ENCODE measurements around the gene MACROD2. TPM values are rescaled to one million over a fixed set of nuclear protein-coding genes. Genes with fewer than 3 reads are reported as not detected.

Gene MACROD2
- total RNA-seq, 1 donor from 2014 or later = 3.1 TPM

DNA sequence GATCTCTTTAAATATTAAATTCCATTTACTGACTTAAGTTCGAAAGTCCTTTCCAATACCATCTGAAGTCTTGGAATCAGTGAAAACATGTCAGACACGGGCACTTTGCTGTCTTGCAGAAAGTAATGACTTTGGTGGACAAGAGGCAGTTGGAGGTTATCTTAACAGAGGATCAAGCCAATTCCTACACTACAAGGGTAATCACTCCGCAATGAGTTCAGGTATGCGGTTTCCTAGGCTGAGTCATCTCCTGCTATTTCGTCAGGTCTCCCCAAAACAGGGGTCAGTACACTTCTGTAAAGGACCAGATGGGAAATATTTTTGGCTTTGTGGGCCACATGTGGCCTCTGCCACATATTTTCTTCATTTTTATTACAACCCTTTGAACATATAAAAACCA is 1921.3 kb downstream of the MACROD2 start:
- no peak overlapping the region for H3K4me3 ChIP-seq (ENCODE audit: low read length in 3 of 3)
- H3K9me3 ChIP-seq (ENCODE audit: control insufficient read depth in 3 of 3, low read length in 3 of 3) = no peaks in the 10 kb centered on the region
- H3K36me3 ChIP-seq (ENCODE audit: control insufficient read depth in 3 of 3, insufficient read depth in 3 of 3, low read length in 3 of 3) = no peaks in the 10 kb centered on the region
- H3K9ac ChIP-seq (ENCODE audit: low read depth in 1 of 3, low read length in 3 of 3) = no peak overlapping the region
- no peaks in the 10 kb centered on the region for H3K4me1 ChIP-seq (ENCODE audit: control insufficient read depth in 3 of 3, insufficient read depth in 3 of 3, low read length in 3 of 3)
- H3K27me3 ChIP-seq (ENCODE audit: control insufficient read depth in 3 of 3, insufficient read depth in 3 of 3, low read length in 3 of 3) = no peaks in the 10 kb centered on the region
- no peak overlapping the region for H3K27ac ChIP-seq (ENCODE audit: low read depth, low read length)

DNA sequence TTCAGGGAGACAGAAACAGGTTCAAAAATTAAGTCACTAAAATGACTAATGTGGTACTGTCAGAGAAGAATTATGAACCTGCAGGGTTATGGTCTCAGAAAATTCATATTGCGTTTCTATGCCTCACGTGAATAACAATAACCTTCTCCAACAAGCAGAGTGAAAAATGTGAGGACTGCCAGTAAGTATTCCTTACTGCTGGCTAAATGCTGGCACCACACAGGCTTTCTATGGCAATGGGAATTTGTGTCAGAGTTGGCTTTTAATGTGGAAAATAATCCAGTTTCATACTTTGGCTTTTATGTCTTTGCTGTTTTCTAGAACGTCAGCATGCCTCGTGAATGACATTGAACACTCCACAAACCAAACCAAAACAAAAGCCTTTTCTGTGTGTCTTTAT is 1922.0 kb downstream of the MACROD2 start:
- Histone ChIP-seq H3K9ac (ENCODE audit: low read depth in 1 of 3, low read length in 3 of 3) (no peak overlapping the region), H3K4me1 (ENCODE audit: control insufficient read depth in 3 of 3, insufficient read depth in 3 of 3, low read length in 3 of 3) (no peaks in the 10 kb centered on the region), H3K27ac (ENCODE audit: low read depth, low read length) (no peak overlapping the region), H3K27me3 (ENCODE audit: control insufficient read depth in 3 of 3, insufficient read depth in 3 of 3, low read length in 3 of 3) (no peaks in the 10 kb centered on the region), H3K4me3 (ENCODE audit: low read length in 3 of 3) (no peak overlapping the region), H3K9me3 (ENCODE audit: control insufficient read depth in 3 of 3, low read length in 3 of 3) (no peaks in the 10 kb centered on the region), H3K36me3 (ENCODE audit: control insufficient read depth in 3 of 3, insufficient read depth in 3 of 3, low read length in 3 of 3) (no peaks in the 10 kb centered on the region)

DNA sequence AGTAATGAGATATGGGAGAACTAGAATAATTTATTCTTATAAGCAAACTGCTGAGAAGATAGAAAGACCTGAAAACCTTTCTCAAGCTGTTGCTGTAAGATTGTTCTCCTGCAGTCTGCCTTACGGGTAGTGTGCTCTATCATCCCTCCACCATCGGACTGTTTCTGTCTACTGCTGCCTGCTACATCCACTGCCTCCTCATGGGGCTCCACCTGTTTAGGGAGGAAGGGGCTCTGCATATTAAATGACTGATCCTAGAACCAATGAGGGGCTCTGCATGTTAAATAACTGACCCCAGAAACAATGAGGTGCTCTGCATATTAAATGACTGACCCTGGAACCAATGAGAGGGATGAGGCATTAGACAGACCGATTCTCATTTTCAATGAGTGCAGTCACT is 1923.3 kb downstream of the MACROD2 start:
- H3K4me1 ChIP-seq (ENCODE audit: control insufficient read depth in 3 of 3, insufficient read depth in 3 of 3, low read length in 3 of 3) = no peaks in the 10 kb centered on the region
- H3K9ac ChIP-seq (ENCODE audit: low read depth in 1 of 3, low read length in 3 of 3) = no peak overlapping the region
- no peaks in the 10 kb centered on the region for H3K9me3 ChIP-seq (ENCODE audit: control insufficient read depth in 3 of 3, low read length in 3 of 3)
- no peaks in the 10 kb centered on the region for H3K27me3 ChIP-seq (ENCODE audit: control insufficient read depth in 3 of 3, insufficient read depth in 3 of 3, low read length in 3 of 3)
- no peaks in the 10 kb centered on the region for H3K36me3 ChIP-seq (ENCODE audit: control insufficient read depth in 3 of 3, insufficient read depth in 3 of 3, low read length in 3 of 3)
- no peak overlapping the region for H3K4me3 ChIP-seq (ENCODE audit: low read length in 3 of 3)
- no peak overlapping the region for H3K27ac ChIP-seq (ENCODE audit: low read depth, low read length)

DNA sequence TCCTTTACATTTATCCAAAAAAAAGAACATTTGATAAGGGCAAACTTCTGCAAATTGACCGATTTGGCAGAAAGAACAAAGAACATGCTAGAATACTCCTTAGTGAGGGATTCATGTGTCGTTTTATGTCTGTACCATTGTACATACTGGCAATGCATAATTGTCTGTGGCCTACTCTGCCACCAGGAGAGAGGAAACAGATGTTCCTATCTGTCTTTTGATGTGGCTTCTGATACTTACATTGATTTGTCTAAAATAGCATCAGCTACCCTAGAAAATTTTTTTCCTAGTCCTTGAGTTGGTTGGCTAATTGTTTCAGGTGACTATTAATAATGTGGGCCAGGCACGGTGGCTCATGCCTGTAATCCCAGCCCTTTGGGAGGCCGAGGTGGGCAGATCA is 1923.8 kb downstream of the MACROD2 start:
- no peaks in the 10 kb centered on the region for H3K36me3 ChIP-seq (ENCODE audit: control insufficient read depth in 3 of 3, insufficient read depth in 3 of 3, low read length in 3 of 3)
- H3K27me3 ChIP-seq (ENCODE audit: control insufficient read depth in 3 of 3, insufficient read depth in 3 of 3, low read length in 3 of 3) = no peaks in the 10 kb centered on the region
- H3K4me1 ChIP-seq (ENCODE audit: control insufficient read depth in 3 of 3, insufficient read depth in 3 of 3, low read length in 3 of 3) = no peaks in the 10 kb centered on the region
- no peak overlapping the region for H3K27ac ChIP-seq (ENCODE audit: low read depth, low read length)
- H3K9me3 ChIP-seq (ENCODE audit: control insufficient read depth in 3 of 3, low read length in 3 of 3) = no peaks in the 10 kb centered on the region
- H3K9ac ChIP-seq (ENCODE audit: low read depth in 1 of 3, low read length in 3 of 3) = no peak overlapping the region
- H3K4me3 ChIP-seq (ENCODE audit: low read length in 3 of 3) = no peak overlapping the region

DNA sequence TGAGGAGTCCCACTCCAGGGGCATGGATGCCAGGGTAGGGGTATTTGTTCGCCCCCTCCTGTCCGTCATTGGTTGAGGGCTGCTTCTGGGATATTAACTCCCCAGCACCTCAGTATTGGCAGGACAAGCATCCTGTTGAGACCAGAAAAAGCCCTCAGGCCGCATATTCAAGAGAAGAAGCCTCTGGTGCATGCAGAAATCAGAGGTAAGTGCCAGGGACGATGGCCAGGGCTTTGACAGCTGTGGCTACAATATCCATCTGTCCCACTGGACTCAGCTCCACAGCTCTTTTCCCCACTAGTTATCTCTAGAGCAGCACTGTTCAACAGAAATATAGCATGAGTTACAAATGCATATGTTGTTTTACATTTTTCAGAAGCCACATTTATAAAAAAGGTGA is 1926.6 kb downstream of the MACROD2 start:
- Histone ChIP-seq H3K27me3 (ENCODE audit: control insufficient read depth in 3 of 3, insufficient read depth in 3 of 3, low read length in 3 of 3) (no peaks in the 10 kb centered on the region), H3K4me1 (ENCODE audit: control insufficient read depth in 3 of 3, insufficient read depth in 3 of 3, low read length in 3 of 3) (no peaks in the 10 kb centered on the region), H3K9me3 (ENCODE audit: control insufficient read depth in 3 of 3, low read length in 3 of 3) (no peaks in the 10 kb centered on the region), H3K36me3 (ENCODE audit: control insufficient read depth in 3 of 3, insufficient read depth in 3 of 3, low read length in 3 of 3) (no peaks in the 10 kb centered on the region), H3K9ac (ENCODE audit: low read depth in 1 of 3, low read length in 3 of 3) (no peak overlapping the region), H3K27ac (ENCODE audit: low read depth, low read length) (no peak overlapping the region), H3K4me3 (ENCODE audit: low read length in 3 of 3) (no peak overlapping the region)

DNA sequence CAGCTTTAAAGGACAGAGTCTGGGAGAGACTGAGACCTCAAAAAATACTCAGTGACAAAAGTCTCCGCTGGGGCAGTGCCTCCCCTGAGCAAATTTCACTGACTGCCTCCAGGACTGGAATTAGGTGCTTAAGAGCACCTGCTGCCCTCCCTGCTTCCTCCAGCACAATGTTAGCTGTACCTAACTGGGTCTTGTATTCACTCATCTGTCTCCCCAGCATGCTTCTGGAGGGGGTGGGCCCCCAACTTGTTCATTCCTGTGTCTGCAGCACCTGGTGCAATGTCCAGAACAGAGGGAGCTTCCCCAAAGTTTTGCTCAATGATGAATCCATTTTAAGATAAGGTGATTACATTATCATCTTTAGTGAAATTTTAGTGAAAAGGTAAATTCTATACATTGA is 1927.2 kb downstream of the MACROD2 start:
- Histone ChIP-seq H3K36me3 (ENCODE audit: control insufficient read depth in 3 of 3, insufficient read depth in 3 of 3, low read length in 3 of 3) (no peaks in the 10 kb centered on the region), H3K4me1 (ENCODE audit: control insufficient read depth in 3 of 3, insufficient read depth in 3 of 3, low read length in 3 of 3) (no peaks in the 10 kb centered on the region), H3K27ac (ENCODE audit: low read depth, low read length) (no peak overlapping the region), H3K9me3 (ENCODE audit: control insufficient read depth in 3 of 3, low read length in 3 of 3) (no peaks in the 10 kb centered on the region), H3K4me3 (ENCODE audit: low read length in 3 of 3) (no peak overlapping the region), H3K27me3 (ENCODE audit: control insufficient read depth in 3 of 3, insufficient read depth in 3 of 3, low read length in 3 of 3) (no peaks in the 10 kb centered on the region), H3K9ac (ENCODE audit: low read depth in 1 of 3, low read length in 3 of 3) (no peak overlapping the region)

DNA sequence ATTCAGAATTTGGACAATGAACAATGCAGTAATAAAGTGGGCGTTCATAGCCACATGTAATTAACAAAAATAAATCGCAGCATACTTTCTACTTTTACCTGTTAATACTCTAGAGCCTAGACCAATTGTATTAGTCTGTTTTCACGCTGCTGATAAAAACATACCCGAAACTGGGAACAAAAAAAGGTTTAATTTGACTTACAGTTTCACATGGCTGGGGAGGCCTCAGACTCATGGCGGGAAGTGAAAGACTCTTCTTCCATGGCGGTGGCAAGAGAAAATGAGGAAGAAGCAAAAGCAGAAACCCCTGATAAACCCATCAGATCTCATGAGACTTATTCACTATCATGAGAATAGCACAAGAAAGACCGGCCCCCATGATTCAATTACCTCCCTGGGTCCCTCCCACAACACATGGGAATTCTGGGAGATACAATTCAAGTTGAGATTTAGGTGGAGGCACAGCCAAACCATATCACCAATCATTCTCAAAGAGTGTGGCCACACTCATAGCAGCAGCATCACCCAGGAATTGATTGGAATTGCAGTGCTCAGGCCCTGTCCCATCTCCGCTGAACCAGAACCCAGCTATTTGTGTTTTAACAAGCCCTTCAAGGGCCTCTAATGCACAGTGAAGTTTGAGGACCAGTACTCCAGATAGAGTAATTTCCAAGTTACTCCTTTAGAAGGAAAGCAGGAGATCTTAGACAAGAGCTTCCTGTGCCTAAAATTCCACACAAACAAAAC is 1927.9 kb downstream of the MACROD2 start:
- Histone ChIP-seq H3K4me3 (ENCODE audit: low read length in 3 of 3) (no peak overlapping the region), H3K27me3 (ENCODE audit: control insufficient read depth in 3 of 3, insufficient read depth in 3 of 3, low read length in 3 of 3) (no peaks in the 10 kb centered on the region), H3K36me3 (ENCODE audit: control insufficient read depth in 3 of 3, insufficient read depth in 3 of 3, low read length in 3 of 3) (no peaks in the 10 kb centered on the region), H3K9me3 (ENCODE audit: control insufficient read depth in 3 of 3, low read length in 3 of 3) (no peaks in the 10 kb centered on the region), H3K9ac (ENCODE audit: low read depth in 1 of 3, low read length in 3 of 3) (no peak overlapping the region), H3K27ac (ENCODE audit: low read depth, low read length) (no peak overlapping the region), H3K4me1 (ENCODE audit: control insufficient read depth in 3 of 3, insufficient read depth in 3 of 3, low read length in 3 of 3) (no peaks in the 10 kb centered on the region)

DNA sequence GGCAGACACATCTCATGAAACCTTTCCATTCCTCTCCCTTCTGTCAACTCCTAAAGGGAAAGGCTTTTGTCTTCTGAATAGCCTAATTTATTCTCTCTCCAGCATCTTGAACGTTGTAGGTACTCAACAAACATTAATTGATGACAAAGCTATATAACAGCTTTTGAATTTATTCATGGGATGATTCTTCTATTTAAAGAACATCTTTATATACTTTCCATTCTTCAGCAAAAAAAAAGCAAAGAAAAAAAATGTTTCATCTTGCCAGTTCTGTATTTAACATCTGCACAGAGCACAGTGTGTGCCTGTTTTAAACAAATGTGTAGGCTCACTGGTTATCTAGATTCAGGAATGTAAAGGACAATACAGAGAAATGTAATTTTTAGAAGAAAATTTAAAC is 1929.2 kb downstream of the MACROD2 start:
- Histone ChIP-seq H3K27ac (ENCODE audit: low read depth, low read length) (no peak overlapping the region), H3K27me3 (ENCODE audit: control insufficient read depth in 3 of 3, insufficient read depth in 3 of 3, low read length in 3 of 3) (no peaks in the 10 kb centered on the region), H3K4me3 (ENCODE audit: low read length in 3 of 3) (no peak overlapping the region), H3K4me1 (ENCODE audit: control insufficient read depth in 3 of 3, insufficient read depth in 3 of 3, low read length in 3 of 3) (no peaks in the 10 kb centered on the region), H3K9ac (ENCODE audit: low read depth in 1 of 3, low read length in 3 of 3) (no peak overlapping the region), H3K36me3 (ENCODE audit: control insufficient read depth in 3 of 3, insufficient read depth in 3 of 3, low read length in 3 of 3) (no peaks in the 10 kb centered on the region), H3K9me3 (ENCODE audit: control insufficient read depth in 3 of 3, low read length in 3 of 3) (no peaks in the 10 kb centered on the region)

DNA sequence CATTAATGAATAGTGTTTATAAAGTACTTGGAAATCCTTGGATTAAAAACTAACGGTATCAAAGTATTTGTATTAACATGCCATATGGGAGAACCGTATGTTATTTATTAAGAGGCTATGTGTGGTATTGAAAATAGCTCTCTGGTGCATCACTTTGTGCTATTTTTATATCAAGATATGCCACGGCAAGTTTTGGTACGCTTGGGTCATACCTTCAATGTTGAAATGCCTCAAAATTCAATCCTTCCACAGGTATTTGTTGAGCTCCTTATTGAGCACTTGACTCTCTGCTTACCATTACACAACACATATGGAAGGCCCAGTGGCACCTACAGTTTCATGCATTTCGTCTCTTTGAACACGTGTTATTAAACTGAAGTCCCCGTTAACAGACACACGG is 1930.1 kb downstream of the MACROD2 start:
- Histone ChIP-seq H3K9me3 (ENCODE audit: control insufficient read depth in 3 of 3, low read length in 3 of 3) (no peaks in the 10 kb centered on the region), H3K27me3 (ENCODE audit: control insufficient read depth in 3 of 3, insufficient read depth in 3 of 3, low read length in 3 of 3) (no peaks in the 10 kb centered on the region), H3K27ac (ENCODE audit: low read depth, low read length) (no peak overlapping the region), H3K4me3 (ENCODE audit: low read length in 3 of 3) (no peak overlapping the region), H3K4me1 (ENCODE audit: control insufficient read depth in 3 of 3, insufficient read depth in 3 of 3, low read length in 3 of 3) (no peaks in the 10 kb centered on the region), H3K36me3 (ENCODE audit: control insufficient read depth in 3 of 3, insufficient read depth in 3 of 3, low read length in 3 of 3) (no peaks in the 10 kb centered on the region), H3K9ac (ENCODE audit: low read depth in 1 of 3, low read length in 3 of 3) (no peak overlapping the region)

DNA sequence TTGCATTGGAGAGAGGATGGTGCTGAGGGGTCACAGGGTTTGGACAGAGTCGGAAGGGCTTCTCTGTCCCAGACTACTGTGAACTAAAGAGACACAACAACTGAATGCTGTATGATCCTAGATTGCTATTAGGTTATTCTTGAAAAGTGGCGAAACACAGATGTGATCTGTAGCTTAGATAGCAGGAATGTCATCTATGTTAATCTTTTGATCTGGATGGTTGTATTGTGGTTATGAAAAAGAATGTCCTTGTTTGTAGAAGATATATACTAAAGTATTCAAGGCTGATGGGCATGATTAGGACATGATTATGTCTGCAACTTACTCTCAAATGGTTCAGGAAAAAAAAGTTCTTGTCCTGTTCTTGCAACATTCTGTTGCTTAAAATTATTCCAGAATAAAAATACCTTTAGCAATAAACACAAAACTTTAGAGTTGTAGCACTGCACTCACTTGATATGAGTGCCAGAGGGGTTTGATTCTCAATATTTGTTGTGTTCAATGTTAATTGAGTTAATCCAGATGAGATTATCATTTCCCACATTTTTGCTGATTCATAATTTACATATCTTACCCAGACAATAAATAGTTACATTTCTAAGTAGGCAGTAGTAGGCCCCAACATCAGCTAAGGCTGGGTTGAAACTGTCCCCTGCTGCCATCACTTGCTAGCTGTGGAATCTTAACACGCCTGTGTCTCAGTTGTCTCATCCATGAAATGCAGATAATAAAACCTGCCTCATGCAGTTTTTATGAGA is 1932.8 kb downstream of the MACROD2 start:
- H3K9ac ChIP-seq (ENCODE audit: low read depth in 1 of 3, low read length in 3 of 3) = no peak overlapping the region
- H3K27ac ChIP-seq (ENCODE audit: low read depth, low read length) = no peak overlapping the region
- no peaks in the 10 kb centered on the region for H3K36me3 ChIP-seq (ENCODE audit: control insufficient read depth in 3 of 3, insufficient read depth in 3 of 3, low read length in 3 of 3)
- H3K4me3 ChIP-seq (ENCODE audit: low read length in 3 of 3) = no peak overlapping the region
- H3K27me3 ChIP-seq (ENCODE audit: control insufficient read depth in 3 of 3, insufficient read depth in 3 of 3, low read length in 3 of 3) = no peaks in the 10 kb centered on the region
- no peaks in the 10 kb centered on the region for H3K4me1 ChIP-seq (ENCODE audit: control insufficient read depth in 3 of 3, insufficient read depth in 3 of 3, low read length in 3 of 3)
- H3K9me3 ChIP-seq (ENCODE audit: control insufficient read depth in 3 of 3, low read length in 3 of 3) = peaks cover 0 to 2% (median 0%) of the 10 kb centered on the region in 3 donors

All from skeletal muscle tissue (tissue), 4 donors.